Measurements from ENCODE around the gene NCOA3.
A peak's percentile ranks its signal among the peaks of the same experiment; 100 is the strongest.

Gene NCOA3

GRCh38 chr20:47668313-47669151 lies 166.8 kb downstream of the NCOA3 start:
- no peak for DNase-seq

DNA sequence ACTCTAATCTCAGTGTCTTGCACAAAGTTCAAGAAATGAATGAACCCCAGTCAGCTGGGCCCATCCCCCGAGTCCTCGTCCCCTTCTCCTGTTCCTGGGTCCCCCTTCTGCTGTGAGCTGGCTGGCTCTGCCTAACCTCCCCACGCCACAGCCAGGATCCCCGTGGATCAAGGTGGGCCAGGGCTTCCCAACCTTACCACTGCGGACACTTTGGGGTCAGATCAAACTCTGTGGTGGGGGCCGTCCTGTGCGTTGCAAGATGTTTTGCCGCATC lies 167.4 kb downstream of the NCOA3 start:
- DNase-seq = no peak

DNA sequence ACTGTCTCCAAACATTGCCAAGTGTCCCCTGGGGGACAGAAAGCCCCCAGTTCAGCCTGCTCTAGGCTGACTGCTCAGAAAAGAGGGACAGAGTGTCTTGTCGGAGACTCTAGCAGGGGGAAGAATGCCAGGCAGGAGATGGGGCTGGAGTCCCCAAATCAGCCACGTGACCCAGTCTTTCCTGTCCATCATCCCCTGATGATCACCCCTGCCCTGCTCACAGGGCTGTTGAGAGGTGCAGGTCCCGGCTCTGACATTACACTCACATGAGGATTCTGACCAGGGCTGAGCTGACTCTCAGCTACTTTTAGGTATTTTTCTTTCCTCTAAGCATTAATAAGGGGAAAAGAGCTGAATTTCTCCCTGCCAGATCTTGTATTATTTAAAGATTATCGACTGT lies 167.8 kb downstream of the NCOA3 start:
- no peak for DNase-seq

DNA sequence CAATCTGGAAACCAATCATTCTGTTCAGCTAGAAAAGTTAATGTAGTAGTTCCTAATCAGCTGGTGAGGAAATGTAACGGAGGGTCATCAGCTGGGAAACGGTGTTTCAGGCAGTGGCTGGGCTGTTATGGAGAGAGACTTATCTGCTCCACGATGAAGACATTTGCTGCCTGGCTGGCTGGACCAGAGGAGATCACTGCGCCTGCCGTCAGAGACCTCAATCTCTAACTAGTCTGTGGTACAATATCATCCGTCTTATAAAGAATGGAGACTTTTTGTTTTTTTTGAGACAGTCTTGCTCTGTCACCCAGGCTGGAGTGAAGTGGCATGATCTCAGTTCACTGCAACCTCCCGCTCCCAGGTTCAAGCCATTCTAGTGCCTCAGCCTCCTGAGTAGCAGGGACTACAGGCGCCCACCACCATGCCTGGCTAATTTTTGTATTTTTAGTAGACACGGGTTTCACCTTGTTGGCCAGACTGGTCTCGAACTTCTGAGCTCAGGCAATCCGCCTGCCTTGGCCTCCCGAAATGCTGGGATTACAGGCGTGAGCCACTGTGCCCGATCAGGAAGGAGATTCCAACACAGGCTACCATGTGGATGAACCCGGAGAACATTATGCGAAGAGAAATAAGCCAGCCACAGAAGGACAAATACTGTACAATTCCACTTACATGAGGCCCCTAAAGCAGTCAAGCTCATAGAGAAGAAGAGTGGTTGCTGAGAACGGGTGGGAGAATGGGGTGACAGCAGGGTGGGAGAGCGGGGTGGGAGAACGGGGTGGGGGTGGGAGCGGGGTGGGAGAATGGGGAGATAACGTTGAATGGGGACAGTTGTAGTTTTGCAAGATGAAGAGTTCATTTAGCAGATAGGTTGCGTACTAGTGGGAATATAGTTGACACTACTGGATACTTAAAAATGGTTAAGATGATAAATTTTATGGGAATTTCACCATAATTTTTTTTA lies 168.5 kb downstream of the NCOA3 start:
- no peak for DNase-seq

- no peak for DNase-seq
Measured at GRCh38 chr20:47670913-47671312, 169.2 kb downstream of the NCOA3 start.

DNA sequence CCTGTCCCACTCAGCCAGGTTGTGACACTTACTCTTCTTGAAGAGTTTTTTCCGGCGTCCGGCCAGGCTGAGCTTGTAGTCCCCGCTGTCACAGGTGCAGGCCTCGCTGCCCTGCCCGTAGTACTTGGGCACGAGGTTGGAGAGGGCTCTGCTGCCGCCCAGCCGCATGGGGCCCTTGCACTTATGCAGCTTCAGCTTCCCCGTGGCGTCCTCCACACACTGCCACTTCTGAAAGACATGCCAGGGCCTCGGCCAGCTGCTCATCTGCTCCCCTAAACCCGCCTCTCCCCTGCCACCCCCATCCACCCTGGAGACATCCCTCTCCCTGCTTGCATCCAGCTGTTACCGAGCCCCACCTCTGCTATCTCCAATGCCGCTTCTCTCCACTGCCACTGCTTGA lies 170.5 kb downstream of the NCOA3 start:
- no peak for DNase-seq

DNA sequence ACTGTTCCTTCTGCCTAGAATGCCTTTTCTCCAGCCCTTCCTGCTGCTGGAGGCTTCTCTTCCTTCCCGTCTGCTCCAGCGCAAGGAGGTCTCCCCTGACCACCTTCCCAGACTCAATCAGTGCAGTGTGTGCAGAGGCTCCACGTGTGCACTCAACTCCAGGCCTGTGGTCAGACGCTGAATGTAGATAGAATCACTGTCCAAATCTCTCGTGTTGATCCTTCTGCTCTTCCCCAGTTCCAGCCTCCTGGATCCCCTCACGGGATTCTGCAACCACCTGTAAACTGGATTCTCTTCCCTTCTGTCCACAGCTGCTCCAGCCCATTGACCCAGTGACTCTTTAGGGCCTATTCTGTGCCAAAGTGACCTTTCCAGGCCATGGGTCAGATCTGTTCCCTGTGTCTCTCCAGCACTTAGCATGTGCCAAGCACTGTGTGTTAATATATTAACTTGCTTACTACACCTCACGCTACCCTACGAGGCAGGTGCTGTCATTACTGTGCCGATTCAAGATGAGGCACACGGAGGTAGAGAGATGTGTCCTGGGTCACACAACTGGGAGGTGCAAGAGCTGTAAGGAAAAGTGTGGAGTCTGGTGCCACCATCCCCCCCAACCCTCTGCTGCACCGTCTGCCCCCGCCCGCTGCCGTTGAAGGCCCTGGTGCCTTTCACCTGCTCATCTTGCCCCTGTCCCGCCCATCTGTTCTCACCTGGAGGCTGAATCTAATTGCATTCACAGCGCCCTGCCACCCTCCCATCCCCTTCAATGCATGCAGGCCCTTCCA lies 171.4 kb downstream of the NCOA3 start:
- DNase-seq = no peak

DNA sequence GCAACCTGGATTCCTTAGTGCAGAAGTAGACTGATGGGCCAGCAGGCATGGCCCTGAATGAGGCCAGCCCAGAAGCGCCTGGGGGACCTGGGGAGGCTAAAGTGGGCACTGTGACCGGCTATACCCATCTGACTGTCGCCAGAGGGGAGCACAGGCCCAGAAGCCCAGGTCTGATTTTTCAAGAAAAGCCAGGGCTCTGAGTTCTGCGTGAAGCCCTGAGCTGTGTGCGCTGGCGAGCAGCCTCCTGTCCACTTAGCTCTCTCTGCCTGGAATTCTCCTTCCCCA lies 171.9 kb downstream of the NCOA3 start:
- no peak for DNase-seq

- no peak for DNase-seq
Measured at GRCh38 chr20:47674145-47674544, 172.5 kb downstream of the NCOA3 start.

DNA sequence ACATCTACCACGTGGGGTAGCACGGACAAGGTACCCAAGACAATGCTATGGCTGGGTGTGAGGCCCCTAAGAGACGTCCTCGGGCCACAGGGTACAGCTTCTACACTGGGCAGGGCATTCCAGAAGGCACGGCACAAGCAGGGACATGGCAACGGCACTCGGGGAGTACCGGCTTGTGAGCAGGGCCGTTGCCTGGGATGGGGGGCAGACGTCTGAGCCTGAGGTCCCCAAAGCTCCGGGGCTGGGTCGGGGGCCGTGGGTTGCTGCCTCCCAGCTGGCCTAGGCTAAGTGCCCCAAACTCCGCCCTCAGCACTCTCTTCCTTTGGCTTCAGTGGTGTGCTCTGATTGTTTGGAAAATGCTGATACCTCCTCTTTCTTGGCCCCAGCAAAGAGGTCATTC lies 173.0 kb downstream of the NCOA3 start:
- DNase-seq = no peak

DNA sequence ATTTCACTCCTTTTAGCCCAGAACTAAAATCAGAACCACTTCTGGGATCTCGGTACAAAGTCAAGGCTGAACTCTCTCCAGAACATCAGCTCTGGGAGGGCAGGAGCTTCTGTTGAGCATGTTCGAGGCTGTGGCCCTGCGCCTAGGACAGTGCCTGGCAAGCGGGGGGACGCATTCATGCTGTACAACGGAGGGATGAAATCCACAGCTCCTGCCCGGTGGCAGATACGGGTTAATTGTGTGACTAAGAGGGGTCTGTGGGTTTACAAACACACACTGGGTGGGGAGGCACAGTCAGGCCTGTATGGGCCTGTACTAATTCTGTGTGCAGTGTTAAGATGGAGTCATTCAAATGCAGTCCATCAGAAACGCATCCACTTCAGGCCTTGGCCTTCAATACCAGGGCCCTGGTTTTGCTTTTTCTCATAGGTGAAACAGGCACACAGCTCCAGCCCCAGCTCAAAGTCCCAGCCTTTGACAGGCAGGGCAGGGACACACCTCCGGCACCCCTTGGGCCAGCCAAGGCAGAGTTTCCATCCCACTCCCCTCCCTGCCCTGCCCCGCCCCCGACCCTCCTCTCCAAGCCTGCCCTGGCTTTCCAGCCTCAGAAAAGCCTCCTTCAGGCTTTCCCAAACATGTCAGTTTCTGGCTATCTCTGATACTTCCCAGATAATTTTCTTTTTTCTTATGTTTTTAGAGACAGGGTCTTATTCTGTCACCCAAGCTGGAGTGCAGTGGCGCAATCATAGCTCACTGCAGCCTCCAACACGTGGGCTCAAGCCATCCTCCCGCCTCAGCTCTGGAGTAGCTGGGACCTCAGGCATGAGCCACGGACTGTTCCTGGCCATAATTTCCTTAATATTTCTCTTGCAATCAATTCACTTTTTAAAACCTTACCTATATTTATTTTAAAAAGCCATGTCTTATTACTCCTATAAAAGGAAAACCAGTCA lies 173.8 kb downstream of the NCOA3 start:
- DNase-seq = no peak

DNA sequence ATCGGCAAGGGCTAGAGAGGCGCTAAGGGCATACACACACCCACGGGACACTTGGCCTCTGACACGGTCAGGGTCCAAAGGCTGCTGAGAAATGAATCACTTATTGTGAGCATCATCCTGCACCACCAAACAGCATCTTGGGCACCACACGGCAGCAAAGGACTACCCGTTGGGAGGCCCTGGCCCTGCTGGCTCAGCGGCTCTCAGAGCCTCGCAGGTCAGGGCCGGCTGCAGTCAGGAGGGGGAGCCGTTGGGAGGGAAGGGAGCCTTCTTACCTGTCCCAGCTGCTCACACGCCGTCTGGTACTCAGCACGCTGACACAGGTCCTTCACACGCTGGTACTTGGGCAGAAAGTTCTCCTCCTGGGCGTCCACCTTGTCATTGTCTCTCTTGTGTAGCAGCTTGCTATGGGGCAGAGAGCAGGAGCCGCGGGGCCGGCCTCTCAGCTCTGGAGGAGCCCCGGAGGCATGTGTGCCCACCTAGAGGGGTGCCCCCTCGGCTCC lies 174.6 kb downstream of the NCOA3 start:
- no peak for DNase-seq

DNA sequence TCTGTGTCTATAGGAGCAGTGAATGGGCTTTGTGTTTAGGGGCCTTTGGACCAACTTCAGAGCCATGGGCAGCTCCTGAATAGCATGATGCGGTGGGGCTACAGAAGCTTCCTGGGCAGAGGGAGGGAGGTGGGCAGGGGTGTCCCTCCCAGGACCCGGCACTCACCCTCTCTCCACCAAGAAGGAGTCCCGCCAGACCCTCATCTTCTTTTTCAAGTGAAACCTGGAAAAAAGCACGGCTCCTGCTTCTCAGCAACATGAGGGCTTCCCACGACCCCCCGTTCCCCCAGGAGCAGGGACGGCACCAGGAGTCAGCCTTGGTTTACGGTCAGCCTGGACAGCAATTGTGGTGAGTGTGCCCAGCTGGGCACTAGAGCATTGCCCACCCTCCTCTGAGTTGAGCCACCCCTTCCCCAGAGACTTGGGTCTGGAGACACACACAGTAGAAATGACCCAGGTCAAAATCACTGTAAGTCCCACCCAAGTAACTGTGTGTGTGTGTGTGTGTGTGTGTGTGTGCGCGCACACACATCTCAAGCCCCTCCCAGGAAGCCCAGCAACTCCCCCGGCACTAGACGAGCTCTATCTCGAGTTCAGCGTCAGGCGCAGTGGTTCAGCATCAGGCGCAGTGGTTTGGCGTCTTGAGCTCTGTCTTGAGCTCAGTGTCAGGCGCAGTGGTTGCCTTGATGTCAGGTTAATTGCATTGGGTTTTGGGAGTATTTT lies 175.4 kb downstream of the NCOA3 start:
- no peak for DNase-seq

DNA sequence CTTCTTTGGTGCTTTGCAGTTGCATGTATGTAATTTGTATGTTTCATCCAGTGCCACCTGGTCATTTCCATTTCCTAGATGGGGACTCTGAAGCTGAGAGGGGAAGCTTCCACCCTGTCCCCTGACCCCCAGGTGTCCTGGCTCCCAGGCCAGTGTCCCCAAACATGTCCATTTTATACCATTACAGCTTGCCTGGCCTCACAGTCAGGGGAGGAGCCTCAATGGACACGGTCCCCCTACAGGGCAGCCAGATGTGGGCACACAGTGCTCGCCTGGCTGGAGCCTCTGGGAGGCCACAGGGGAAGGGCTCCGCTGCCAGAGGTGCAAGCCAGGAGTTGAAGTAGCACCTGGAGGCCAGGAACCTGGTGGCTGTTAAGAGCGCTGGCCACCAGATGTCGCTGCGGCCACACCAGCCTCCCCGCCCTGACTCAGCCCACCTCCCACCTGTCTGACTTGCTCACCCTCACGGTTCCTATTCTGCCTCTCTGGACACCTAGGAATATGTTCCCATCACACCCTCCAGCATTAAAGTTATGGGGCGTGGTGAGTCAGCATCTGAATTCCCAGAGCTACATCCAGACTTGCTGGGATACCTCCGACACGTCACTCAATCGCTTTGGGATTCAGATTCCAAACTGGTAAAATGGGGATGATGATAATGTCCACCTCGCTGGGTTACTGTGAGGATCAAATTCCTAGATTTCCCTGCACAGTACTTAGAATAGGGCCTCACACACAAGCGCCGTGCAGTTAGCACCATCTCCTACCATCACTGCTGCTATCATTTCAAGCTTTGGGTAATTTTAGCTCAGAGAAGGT lies 176.2 kb downstream of the NCOA3 start:
- DNase-seq = peak; percentile 6 to 28

DNA sequence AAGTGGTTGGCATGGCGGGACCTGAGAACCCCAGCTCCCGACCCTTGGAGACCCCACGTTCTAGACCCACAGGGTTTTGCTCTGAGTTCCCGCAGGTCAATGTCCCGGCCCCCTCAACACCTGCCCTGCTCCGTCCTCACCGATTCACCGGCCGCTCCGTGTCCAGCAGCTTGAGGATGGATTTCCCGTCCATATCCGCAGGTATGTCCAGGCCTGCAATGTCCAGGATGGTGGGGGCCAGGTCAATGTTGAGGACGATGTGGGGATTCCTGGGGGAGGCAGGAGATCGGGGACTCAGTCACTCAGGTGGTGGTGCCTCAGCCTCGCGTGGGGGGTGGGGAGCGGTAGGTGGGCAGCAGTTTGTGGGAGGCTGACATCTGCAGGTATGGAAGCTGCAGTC lies 176.8 kb downstream of the NCOA3 start:
- DNase-seq = no peak

DNA sequence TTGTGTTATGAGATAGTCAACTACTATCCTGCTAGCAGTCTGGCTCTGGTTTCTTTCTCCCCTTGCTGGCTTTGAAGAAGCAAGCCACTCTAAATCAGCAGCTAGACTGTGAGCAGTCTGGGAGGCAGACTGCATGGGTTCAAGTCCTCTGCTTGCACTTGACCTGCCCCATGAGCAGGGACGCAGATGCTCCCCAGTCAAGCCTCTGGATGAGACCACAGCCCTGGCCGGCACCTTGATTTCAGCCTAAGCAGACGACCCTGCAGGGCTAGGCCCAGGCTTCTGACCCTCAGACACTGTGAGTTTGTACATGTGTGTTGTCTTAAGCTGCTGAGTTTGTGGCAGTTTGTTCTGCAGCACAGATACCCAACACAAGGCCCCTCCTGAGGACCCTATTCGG lies 177.8 kb downstream of the NCOA3 start:
- DNase-seq = no peak

- DNase-seq = no peak
Measured at GRCh38 chr20:47680804-47681529, 179.3 kb downstream of the NCOA3 start.

DNA sequence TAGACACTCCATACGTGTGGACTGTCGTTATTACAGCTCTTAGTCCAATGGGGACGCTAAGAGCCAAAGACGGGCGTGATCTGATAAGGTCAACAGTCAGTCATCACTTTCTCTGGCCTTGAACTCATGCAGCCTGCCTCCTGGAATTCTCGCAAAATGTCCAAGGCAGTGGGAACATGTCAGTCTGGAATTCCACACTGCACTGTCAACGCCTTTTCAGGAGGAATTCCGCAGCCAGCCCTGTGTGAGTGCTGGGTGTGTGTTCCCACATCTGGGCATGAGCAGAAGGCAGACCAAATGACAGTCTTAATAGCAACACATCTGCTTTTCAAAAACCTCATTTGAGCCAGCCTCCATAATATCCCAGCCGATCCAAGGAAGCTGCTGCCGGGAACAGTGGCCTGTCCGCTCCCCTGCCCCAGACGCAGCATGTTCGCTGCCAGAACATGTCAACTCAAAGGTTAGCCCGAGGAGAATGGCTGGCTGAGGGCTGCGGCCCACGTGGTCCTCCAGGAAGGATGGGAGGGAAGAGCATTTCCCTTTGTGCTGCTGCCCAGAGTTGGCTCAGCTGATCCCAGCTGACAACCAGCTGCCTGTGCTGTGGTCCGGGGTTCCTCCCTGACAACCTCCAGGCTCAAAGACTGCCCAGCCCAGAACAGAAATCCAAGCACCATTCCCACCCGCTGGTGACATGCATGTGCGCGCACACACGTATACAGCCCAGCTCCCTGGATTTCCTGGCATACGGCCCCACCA lies 180.5 kb downstream of the NCOA3 start:
- DNase-seq = no peak

GRCh38 chr20:47682916-47683315 lies 181.2 kb downstream of the NCOA3 start:
- no peak for DNase-seq

All from inflammatory macrophage treated with lipopolysaccharide for 1 hour (primary cell).